OCI-LY7 (cell line): ENCODE measurements around the gene HSPA4L. TPM values are rescaled to one million over a fixed set of nuclear protein-coding genes. Genes with fewer than 3 reads are reported as not detected.

Experiments used
- BruUV-seq: library from RNA; stranded (reverse); fragments of 400-500 nt; replicated peaks from 2 replicates; lab custom pipeline; 2021; lab: Mats Ljungman, UMichigan
- CTCF ChIA-PET: fragments of 300-600 bp; sonication (Branson Sonifier 250); formaldehyde crosslinking; loops from one replicate; lab custom pipeline; 2022; ENCODE audit warnings: antibody characterized with exemption; ENCODE audit not compliant: unreplicated experiment; lab: Charles Lee
- POLR2A ChIA-PET: fragments of 300-600 bp; sonication (Branson Sonifier 250); formaldehyde crosslinking; loops from one replicate; lab custom pipeline; 2022; ENCODE audit warnings: antibody characterized with exemption; lab: Charles Lee
- DNase-seq: peaks from one replicate; pipeline ENCODE4 v3.0.0-alpha.2; 2015; ENCODE audit warnings: low spot score
- H2AFZ ChIP-seq: fragments of 200-600 bp; sonication (generic), shearing (Covaris generic); 2 replicates; pipeline ENCODE4 v1.6.1; 2014; ENCODE audit warnings: mild to moderate bottlenecking, antibody characterized with exemption, low read length, moderate library complexity
- H3K27ac ChIP-seq: fragments of 200-600 bp; sonication (generic); 2 replicates; pipeline ENCODE4 v1.5.1; 2014; ENCODE audit warnings: mixed run types, low read depth, mild to moderate bottlenecking, moderate library complexity, low read length, inconsistent platforms; ENCODE audit not compliant: poor library complexity, severe bottlenecking
- H3K36me3 ChIP-seq: fragments of 200-600 bp; sonication (generic); 2 replicates; pipeline ENCODE4 v1.6.1; 2014; ENCODE audit warnings: mild to moderate bottlenecking, antibody characterized with exemption, low read length, moderate library complexity, mixed read lengths; ENCODE audit not compliant: insufficient read depth
- H3K4me1 ChIP-seq: fragments of 200-600 bp; sonication (generic); 2 replicates; pipeline ENCODE4 v1.5.1; 2014; ENCODE audit warnings: mild to moderate bottlenecking, low read length; ENCODE audit not compliant: insufficient read depth, poor library complexity, severe bottlenecking
- H3K4me2 ChIP-seq: fragments of 200-600 bp; sonication (generic); 2 replicates; pipeline ENCODE4 v1.6.1; 2014; ENCODE audit warnings: mild to moderate bottlenecking, low read length
- H3K4me3 ChIP-seq: fragments of 200-600 bp; sonication (generic); 2 replicates; pipeline ENCODE4 v1.5.1; 2014; ENCODE audit warnings: mild to moderate bottlenecking, low read depth, low read length; ENCODE audit not compliant: poor library complexity, severe bottlenecking
- H3K79me2 ChIP-seq: fragments of 200-600 bp; sonication (generic); 2 replicates; pipeline ENCODE4 v1.6.1; 2016; ENCODE audit warnings: low read depth, mild to moderate bottlenecking, low read length, moderate library complexity, mixed read lengths; ENCODE audit not compliant: insufficient read depth
- H3K9me2 ChIP-seq: fragments of 200-600 bp; sonication (generic); 2 replicates; pipeline ENCODE4 v1.6.1; 2016; ENCODE audit warnings: mild to moderate bottlenecking, low read length, mixed read lengths; ENCODE audit not compliant: insufficient read depth
- H3K9me3 ChIP-seq: fragments of 200-600 bp; sonication (generic); 2 replicates; pipeline ENCODE4 v1.6.1; 2014; ENCODE audit warnings: mild to moderate bottlenecking, mixed run types, low read length, mixed read lengths
- H4K20me1 ChIP-seq: fragments of 200-600 bp; sonication (generic); 2 replicates; pipeline ENCODE4 v1.6.1; 2014; ENCODE audit warnings: mild to moderate bottlenecking, antibody characterized with exemption, low read length, moderate library complexity, mixed read lengths; ENCODE audit not compliant: insufficient read depth
- CTCF ChIP-seq: fragments of 200-600 bp; sonication (generic); conservative IDR thresholded peaks from 2 replicates; pipeline ENCODE4 v1.5.1; 2014; ENCODE audit warnings: mild to moderate bottlenecking, antibody characterized with exemption, low read length, moderate library complexity, mixed read lengths
- EZH2phosphoT487 ChIP-seq: fragments of 200-600 bp; sonication (generic); IDR thresholded peaks from 2 replicates; pipeline ENCODE4 v1.6.1; 2018; ENCODE audit warnings: low read depth, borderline replicate concordance, mild to moderate bottlenecking, mixed run types, antibody characterized with exemption, low read length, moderate library complexity, mixed read lengths
- intact Hi-C: fragments of 100-400 bp; cut with micrococcal nuclease; formaldehyde crosslinking; loops from one replicate; pipeline ENCODE4 v1.10.0; 2022; ENCODE audit not compliant: unreplicated experiment
- total RNA-seq, 2 experiments: library from RNA; depleted of rRNA in 1 of 2; stranded (reverse); fragments of >200 nt in 1 of 2; shearing (Covaris generic) in 1 of 2; gene quantifications; 2 replicates each; pipeline ENCODE4 v1.2.3, GENCODE V29; 2014 to 2022

The HSPA4L gene
- total RNA-seq, 2 experiments from 2014 or later = not detected

- H3K9me2 ChIP-seq = no peaks in the 10 kb centered on the region; the same call in 1 of the 2 replicates
- no peak overlapping the region for H2AFZ ChIP-seq
- no peaks in the 10 kb centered on the region for H3K9me3 ChIP-seq
- no peak overlapping the region for H3K4me2 ChIP-seq
- ChIA-PET POLR2A (no interaction called here), CTCF (no interaction called here)
- no TSS peak for BruUV-seq
- H3K4me3 ChIP-seq = no peak overlapping the region
- H3K36me3 ChIP-seq = no peaks in the 10 kb centered on the region
- H3K27ac ChIP-seq = no peak overlapping the region
- no peak for TF ChIP-seq CTCF
- TF ChIP-seq EZH2phosphoT487 = no peak
- no peaks in the 10 kb centered on the region for H3K79me2 ChIP-seq
- intact Hi-C loops = no loop called here
- H4K20me1 ChIP-seq = no peaks in the 10 kb centered on the region
- H3K4me1 ChIP-seq = no peaks in the 10 kb centered on the region
- no peak for DNase-seq
These were observed 22.8 kb upstream of the HSPA4L start for GRCh38 chr4:127759228-127759820.

GRCh38 chr4:127759893-127760292 is 22.2 kb upstream of the HSPA4L start:
- no peak for DNase-seq
- TF ChIP-seq EZH2phosphoT487 (no peak), CTCF (no peak)
- intact Hi-C loops = no loop called here
- H3K79me2 ChIP-seq = no peaks in the 10 kb centered on the region
- no peak overlapping the region for H3K27ac ChIP-seq
- no peaks in the 10 kb centered on the region for H3K9me3 ChIP-seq
- H2AFZ ChIP-seq = no peak overlapping the region
- no peaks in the 10 kb centered on the region; the same call in 1 of the 2 replicates for H3K9me2 ChIP-seq
- POLR2A ChIA-PET = no interaction called here
- no peaks in the 10 kb centered on the region for H3K4me1 ChIP-seq
- no peak overlapping the region for H3K4me3 ChIP-seq
- BruUV-seq = no TSS peak
- no peaks in the 10 kb centered on the region for H4K20me1 ChIP-seq
- no peak overlapping the region for H3K4me2 ChIP-seq
- CTCF ChIA-PET = no interaction called here
- H3K36me3 ChIP-seq = no peaks in the 10 kb centered on the region

- intact Hi-C loops = no loop called here
- H3K4me3 ChIP-seq = no peak overlapping the region
- no peak overlapping the region for H2AFZ ChIP-seq
- no peak for DNase-seq
- no peaks in the 10 kb centered on the region for H3K9me2 ChIP-seq
- TF ChIP-seq EZH2phosphoT487 (no peak), CTCF (no peak)
- H3K27ac ChIP-seq = no peak overlapping the region
- no peaks in the 10 kb centered on the region for H3K4me1 ChIP-seq
- POLR2A ChIA-PET = no interaction called here
- CTCF ChIA-PET = no interaction called here
- no peaks in the 10 kb centered on the region for H3K9me3 ChIP-seq
- H4K20me1 ChIP-seq = no peaks in the 10 kb centered on the region
- BruUV-seq = no TSS peak
- H3K36me3 ChIP-seq = no peaks in the 10 kb centered on the region
- no peaks in the 10 kb centered on the region for H3K79me2 ChIP-seq
- H3K4me2 ChIP-seq = no peak overlapping the region
These were observed 10.4 kb upstream of the HSPA4L start for GRCh38 chr4:127771535-127772275.
